ENCODE data around the gene GPR108.

The GPR108 gene

GRCh38 chr19:6700586-6701316 is 36.6 kb downstream of the GPR108 start:
- DNase-seq: no peak

GRCh38 chr19:6699935-6700334 is 37.4 kb downstream of the GPR108 start:
- DNase-seq: no peak

- no peak for DNase-seq
Measured at GRCh38 chr19:6697291-6697690, 40.1 kb downstream of the GPR108 start.

- no peak for DNase-seq
Measured at GRCh38 chr19:6696239-6696820, 41.0 kb downstream of the GPR108 start.

GRCh38 chr19:6694147-6694815 is 43.1 kb downstream of the GPR108 start:
- DNase-seq: no peak

- no peak for DNase-seq
Measured at GRCh38 chr19:6693681-6694080, 43.7 kb downstream of the GPR108 start.

- DNase-seq: no peak
Measured at GRCh38 chr19:6693056-6693471, 44.3 kb downstream of the GPR108 start.

- DNase-seq: no peak
Measured at GRCh38 chr19:6692027-6692426, 45.4 kb downstream of the GPR108 start.

- no peak for DNase-seq
Measured at GRCh38 chr19:6691342-6691741, 46.0 kb downstream of the GPR108 start.

- no peak for DNase-seq
Measured at GRCh38 chr19:6690160-6690885, 47.1 kb downstream of the GPR108 start.

GRCh38 chr19:6687114-6687513 is 50.3 kb downstream of the GPR108 start:
- no peak for DNase-seq

GRCh38 chr19:6686628-6686975 is 50.8 kb downstream of the GPR108 start:
- no peak for DNase-seq

GRCh38 chr19:6685962-6686627 is 51.3 kb downstream of the GPR108 start:
- DNase-seq: no peak

- DNase-seq: no peak
Measured at GRCh38 chr19:6685482-6685881, 51.9 kb downstream of the GPR108 start.

GRCh38 chr19:6683971-6684370 is 53.4 kb downstream of the GPR108 start:
- DNase-seq: no peak

- no peak for DNase-seq
Measured at GRCh38 chr19:6682607-6683128, 54.7 kb downstream of the GPR108 start.

GRCh38 chr19:6680141-6680540 is 57.2 kb downstream of the GPR108 start:
- DNase-seq: no peak
